GM20000 (cell line): ENCODE data around the gene DEDD.

Source experiments
- DNase-seq: peaks from one replicate; pipeline ENCODE4 v3.0.0; 2012; ENCODE audit warnings: low spot score
- TF ChIP-seq, protein P1 (sequence below): IDR thresholded peaks from 2 replicates; pipeline ENCODE4 v1.5.1; 2012; ENCODE audit warnings: mild to moderate bottlenecking, control low read depth; ENCODE audit errors: extremely low read depth, missing control alignments

DEDD gene, protein sequence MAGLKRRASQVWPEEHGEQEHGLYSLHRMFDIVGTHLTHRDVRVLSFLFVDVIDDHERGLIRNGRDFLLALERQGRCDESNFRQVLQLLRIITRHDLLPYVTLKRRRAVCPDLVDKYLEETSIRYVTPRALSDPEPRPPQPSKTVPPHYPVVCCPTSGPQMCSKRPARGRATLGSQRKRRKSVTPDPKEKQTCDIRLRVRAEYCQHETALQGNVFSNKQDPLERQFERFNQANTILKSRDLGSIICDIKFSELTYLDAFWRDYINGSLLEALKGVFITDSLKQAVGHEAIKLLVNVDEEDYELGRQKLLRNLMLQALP

DNA sequence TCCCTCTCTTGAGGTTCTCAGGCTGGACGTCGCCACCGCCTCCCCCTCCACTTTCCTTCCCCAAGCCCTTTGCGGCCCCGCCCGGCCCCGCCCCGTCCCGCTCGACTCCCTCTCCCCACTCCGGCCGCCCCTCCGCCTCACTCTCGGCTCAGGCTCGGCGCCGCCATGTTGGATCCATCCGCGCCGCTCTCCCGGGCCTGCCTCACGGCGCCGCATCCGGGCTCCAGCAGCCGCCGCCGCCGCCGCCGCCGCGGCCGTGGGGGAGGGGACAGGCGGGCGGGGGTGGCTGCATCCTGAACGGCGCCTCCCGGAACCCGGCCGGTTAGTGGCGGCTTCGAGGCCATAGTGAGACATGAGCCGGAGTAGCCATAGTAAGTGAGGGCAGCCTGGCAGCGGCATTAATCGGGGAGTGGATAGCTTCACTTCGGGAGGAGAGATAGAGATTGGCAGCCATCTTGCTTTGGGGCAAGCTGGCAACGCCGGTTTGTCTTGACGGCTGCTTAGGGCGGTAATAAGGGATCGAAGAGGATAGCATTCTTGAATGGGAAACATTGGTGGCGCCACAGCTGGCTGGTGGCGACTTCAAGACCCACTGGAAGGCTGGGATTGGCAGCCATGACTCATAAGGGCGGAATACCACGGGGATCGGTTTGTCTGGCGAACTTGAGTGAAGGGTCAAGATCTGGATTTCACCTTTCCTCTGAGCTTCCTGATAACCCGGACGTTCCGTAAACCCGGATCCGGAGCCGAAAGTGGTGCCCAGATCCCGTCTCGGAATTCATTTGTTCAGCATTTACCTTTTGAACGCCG lies at the start of gene DEDD:
Gene DEDD (minus strand): TSS at position 258 of the 810 bp plus-strand sequence. CDS start 8,205 bp downstream, outside the sequence.
- peak; percentile 96 for DNase-seq
- TF ChIP-seq, protein P1, sequence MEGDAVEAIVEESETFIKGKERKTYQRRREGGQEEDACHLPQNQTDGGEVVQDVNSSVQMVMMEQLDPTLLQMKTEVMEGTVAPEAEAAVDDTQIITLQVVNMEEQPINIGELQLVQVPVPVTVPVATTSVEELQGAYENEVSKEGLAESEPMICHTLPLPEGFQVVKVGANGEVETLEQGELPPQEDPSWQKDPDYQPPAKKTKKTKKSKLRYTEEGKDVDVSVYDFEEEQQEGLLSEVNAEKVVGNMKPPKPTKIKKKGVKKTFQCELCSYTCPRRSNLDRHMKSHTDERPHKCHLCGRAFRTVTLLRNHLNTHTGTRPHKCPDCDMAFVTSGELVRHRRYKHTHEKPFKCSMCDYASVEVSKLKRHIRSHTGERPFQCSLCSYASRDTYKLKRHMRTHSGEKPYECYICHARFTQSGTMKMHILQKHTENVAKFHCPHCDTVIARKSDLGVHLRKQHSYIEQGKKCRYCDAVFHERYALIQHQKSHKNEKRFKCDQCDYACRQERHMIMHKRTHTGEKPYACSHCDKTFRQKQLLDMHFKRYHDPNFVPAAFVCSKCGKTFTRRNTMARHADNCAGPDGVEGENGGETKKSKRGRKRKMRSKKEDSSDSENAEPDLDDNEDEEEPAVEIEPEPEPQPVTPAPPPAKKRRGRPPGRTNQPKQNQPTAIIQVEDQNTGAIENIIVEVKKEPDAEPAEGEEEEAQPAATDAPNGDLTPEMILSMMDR: no peak

DNA sequence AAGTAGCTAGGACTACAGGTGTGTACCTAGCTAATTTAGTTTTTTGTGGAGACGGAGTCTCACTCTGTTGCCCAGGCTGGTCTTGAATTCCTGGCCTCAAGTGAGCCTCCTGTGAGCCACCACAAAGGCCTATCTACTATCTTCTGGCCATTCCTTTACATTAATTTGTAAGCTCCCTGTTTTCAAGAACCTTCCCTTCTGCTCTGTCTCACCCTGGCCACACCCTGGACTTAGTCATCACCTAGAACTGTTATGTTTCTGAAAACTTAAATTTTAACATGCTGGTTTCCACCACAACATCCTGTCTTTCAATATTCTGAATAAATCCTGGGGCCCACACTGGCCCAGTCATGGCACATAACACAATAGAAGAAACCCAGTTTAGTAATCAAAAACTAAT lies 49.7 kb upstream of the DEDD start:
- DNase-seq: peak; percentile 52
- TF ChIP-seq, protein P1: no peak

DNA sequence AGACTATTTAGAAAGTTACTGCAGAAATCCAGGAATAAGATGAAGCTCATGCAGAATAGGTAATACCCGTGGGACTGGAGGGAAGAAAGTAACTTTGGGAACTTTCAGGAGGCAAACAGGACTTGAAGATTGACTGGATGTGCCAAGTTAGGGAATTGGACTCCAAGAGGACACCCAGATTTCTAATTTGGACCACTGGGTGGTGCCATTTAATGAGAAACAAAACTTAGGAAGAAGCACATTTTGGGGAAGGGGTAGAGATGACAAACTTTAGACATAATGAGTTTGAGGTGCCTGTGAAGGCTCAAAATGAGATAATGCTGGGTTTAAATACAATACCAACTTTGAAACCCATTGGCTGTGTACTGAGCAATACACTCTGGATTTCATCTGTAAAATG lies 48.2 kb upstream of the DEDD start:
- DNase-seq: no peak
- TF ChIP-seq, protein P1: no peak

DNA sequence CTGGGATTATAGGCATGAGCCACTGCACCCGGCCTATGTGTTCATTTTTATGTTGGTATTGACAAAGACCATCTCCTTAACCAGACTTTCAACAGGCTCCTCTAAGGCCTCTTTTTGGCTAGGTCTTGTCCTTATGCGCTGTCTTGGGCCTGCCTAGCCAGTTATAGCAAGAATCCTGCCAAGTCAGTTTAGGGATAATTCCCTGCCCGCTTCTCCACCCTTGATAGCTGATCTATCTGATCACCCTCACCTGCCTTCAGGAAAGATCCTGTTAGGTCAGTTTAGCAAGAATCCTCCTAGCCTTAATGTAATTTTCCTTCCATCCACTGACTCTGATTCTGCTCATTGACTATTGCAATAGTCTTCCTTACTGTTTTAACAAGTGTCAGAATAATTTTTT lies 47.2 kb upstream of the DEDD start:
- no peak for DNase-seq
- TF ChIP-seq, protein P1: no peak

DNA sequence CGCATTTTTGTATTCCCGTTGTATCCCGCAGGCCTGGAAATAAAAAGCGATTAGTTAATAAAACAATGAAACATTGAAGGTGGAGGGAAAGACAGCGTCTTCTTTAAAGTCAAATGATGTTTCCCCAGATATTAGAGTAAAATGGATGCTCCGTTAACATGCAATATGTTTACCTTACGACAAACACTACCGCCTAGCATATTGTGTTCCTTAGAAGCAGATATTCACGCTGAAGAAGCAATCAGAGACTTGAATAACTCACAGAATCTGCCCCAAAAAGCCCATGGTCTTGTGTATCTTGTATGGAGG lies 45.4 kb upstream of the DEDD start:
- DNase-seq: no peak
- TF ChIP-seq, protein P1: no peak

DNA sequence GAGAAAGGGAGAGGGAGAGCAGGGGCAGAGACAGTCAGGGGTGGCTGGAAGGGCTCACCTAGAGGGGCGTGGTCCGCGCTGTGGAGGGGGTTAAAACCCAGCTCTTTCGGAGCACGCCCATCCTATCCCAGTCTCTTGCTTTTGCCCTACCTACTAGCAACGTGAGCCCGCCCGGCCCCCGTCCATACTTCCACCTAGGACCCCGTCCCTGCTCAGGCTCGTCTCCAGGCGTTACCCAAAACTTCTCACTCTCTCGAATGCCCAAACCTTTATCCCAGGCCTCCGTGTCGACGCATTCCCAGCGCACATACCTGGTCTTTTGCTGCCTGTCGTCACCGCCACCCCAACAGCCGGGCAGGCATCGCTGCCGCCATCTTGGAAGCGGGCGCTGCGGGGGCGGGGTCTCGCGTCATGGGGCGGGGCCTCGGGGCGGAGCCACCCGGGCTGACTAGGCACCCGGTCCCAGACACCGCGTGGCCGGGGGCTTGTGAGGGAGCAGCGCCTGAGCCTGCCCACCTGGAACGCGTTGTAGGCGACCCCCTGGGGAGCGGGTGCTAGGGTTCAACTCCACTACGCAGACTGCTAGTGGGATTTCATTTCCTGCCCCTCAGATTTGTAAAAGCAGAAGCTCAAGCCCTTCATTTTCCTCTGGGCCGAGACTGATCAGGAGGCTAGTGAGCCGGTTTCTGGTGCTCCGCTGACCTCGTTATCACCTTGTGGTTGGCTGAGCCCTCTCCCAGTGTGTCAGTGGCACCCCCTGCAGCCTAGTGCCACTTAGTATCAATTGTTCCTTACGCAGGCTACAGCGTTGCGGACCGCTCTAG lies 44.9 kb upstream of the DEDD start, which contains the start of gene B4GALT3:
Gene B4GALT3 (minus strand): TSS at position 396 of the 824 bp plus-strand sequence. CDS start 1,447 bp downstream, outside the sequence.
- TF ChIP-seq, protein P1: no peak
- peak; percentile 94 for DNase-seq
